Fibroblast of pulmonary artery (primary cell): Measurements from ENCODE around the gene PDZRN3.

ENCODE experiments used
- DNase-seq: peaks from one replicate; pipeline ENCODE4 v3.0.0-alpha.2; 2010; ENCODE audit warnings: low read depth
- H3K4me3 ChIP-seq: replicated peaks from 2 replicates; pipeline ENCODE4 v1.5.1; 2011; ENCODE audit warnings: low read depth, mild to moderate bottlenecking, control low read depth, low read length, moderate library complexity
- CTCF ChIP-seq: IDR thresholded peaks from 2 replicates; pipeline ENCODE4 v1.5.1; 2011; ENCODE audit warnings: mild to moderate bottlenecking, control low read depth, low read length, inconsistent platforms; ENCODE audit errors: missing control alignments

Gene PDZRN3

GRCh38 chr3:73432706-73433032 lies 192.1 kb downstream of the PDZRN3 start:
- no peak for DNase-seq
- TF ChIP-seq CTCF, result no peak

GRCh38 chr3:73432023-73432705 lies 192.6 kb downstream of the PDZRN3 start:
- peak; percentile 64 for DNase-seq
- TF ChIP-seq CTCF, result peak; percentile 66
- no peak overlapping the region for H3K4me3 ChIP-seq

More at GRCh38 chr3:73432706-73433032, 192.1 kb downstream of the PDZRN3 start:
- no peak overlapping the region for H3K4me3 ChIP-seq

GRCh38 chr3:73431183-73431900 lies 193.4 kb downstream of the PDZRN3 start:
- no peak overlapping the region for H3K4me3 ChIP-seq
- no peak for TF ChIP-seq CTCF
- no peak for DNase-seq

GRCh38 chr3:73427048-73427706 lies 197.6 kb downstream of the PDZRN3 start:
- no peak for TF ChIP-seq CTCF
- H3K4me3 ChIP-seq, result no peak overlapping the region
- no peak for DNase-seq

- H3K4me3 ChIP-seq, result no peak overlapping the region
- DNase-seq, result no peak
- TF ChIP-seq CTCF, result no peak
Observed at GRCh38 chr3:73426606-73427005, 198.1 kb downstream of the PDZRN3 start.

- no peak overlapping the region for H3K4me3 ChIP-seq
- no peak for DNase-seq
- TF ChIP-seq CTCF, result no peak
Observed at GRCh38 chr3:73423116-73423515, 201.6 kb downstream of the PDZRN3 start.
